Putamen (tissue), 1 donor: ENCODE data around the gene CCL4.
"Not testable (repeated sequence)": the region's sequence is repeated elsewhere in the genome, so short reads cannot be mapped to it uniquely, and the experiment has no call there.

ENCODE experiments used
- DNase-seq: peaks from one replicate; pipeline ENCODE4 v3.0.0-alpha.2; 2016; ENCODE audit warnings: low spot score

CCL4 gene

DNA sequence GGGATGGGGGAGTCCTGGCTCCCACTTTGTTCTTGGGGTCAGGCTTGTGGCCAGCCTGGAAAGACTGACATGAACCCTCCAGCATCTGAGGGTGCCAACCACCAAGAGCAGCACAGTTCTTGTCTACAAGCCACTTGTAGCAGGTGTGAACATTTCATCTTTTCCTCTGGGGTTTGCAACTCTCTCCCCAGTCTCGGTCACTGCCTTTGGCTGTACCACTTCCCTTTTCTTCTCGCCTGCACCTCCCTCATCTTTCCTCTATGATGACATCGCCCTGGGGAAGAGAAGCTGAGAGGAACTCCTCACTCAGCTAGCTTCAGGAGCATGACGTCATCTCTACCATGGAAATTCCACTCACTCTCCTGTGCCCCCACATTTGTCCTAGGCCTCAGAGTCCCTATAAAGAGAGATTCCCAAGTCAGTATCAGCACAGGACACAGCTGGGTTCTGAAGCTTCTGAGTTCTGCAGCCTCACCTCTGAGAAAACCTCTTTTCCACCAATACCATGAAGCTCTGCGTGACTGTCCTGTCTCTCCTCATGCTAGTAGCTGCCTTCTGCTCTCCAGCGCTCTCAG lies at the start of gene CCL4:
Gene CCL4 (plus strand): TSS at position 427 of the 575 bp plus-strand sequence. CDS start 79 bp downstream, at position 506.
- not testable (repeated sequence) for DNase-seq

DNA sequence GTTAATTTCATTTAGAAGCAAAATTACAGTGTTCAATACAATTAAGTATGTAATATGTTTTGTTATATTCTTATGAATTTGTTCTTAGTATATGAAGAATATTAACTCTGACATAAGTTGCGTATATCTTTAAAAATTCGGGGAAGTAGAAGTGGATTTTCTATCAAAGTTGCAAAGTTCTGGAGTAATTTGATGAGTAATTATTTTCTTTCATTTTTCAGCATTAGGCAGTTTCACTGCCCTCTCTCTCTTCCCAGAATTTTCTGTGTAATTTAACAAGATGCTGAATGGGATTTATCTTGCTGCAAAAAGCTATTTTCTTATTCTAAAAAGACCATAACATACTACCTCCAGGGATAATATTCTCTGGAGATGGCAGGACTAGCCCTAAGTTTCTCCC lies 48.5 kb upstream of the CCL4 start:
- DNase-seq, result no peak

DNA sequence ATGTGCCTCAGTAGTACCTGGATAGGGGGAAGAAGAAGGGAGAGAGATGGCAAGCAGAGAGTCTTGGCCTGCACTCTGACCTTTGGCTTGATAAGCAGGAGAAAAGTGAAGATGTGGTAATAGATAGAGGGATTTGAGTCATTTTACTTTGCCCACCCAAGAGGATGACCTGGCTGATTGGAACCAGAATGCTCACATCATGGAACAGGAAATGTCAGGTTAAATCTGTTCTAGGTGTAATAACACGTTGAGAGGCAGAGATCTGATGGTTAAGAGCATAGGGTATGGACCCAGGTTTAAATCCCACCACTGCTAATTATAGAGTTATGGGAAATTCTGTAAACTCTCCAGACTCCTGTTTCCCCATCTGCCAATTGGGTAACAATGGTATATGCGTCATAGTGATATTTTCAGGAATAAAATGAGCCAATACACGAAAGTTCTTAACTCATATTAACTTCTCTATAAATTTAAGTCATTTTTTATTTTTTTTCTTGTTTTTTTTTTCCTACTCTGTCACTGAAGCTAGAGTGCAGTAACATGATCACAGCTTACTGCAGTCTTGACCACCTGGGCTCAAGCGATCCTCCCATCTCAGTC lies 47.6 kb upstream of the CCL4 start:
- DNase-seq, result no peak

DNA sequence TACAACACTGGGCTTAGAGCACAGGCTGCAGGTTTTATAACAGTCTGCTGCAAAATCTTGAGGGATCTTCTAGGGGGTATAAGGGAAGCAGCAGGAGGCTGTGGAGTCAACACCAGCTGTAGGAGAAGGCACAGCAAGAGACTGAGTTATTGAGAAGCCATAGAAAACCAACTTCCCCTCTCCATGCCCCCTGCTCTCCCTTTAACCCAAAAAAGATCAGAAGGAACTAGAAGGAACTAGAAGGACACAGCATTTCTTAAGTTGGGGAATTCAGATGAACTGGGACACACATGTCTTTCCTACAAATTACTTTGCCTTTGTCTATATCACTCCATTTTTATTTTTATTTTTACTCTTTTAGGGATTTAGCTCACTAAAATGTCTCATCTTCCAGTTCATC lies 45.7 kb upstream of the CCL4 start:
- DNase-seq, result no peak

DNA sequence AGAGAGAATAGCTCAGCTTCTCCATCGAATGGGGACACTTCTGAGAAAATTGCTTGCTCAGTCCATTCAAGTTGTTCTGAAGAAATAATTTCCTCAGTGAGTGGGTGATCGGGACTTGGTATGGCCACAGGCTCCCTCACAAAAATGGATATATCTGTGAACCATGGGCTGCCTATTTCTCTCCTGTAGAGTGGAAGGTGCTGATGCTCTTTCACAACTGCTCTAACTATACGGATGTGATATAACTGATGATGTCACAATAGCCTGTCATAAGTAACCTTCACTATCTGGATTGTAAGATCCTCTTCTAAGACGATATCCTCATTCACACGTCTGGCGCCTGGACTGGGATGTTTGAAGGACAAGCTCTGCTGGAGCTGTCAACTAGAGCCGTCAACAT lies 44.2 kb upstream of the CCL4 start:
- no peak for DNase-seq

DNA sequence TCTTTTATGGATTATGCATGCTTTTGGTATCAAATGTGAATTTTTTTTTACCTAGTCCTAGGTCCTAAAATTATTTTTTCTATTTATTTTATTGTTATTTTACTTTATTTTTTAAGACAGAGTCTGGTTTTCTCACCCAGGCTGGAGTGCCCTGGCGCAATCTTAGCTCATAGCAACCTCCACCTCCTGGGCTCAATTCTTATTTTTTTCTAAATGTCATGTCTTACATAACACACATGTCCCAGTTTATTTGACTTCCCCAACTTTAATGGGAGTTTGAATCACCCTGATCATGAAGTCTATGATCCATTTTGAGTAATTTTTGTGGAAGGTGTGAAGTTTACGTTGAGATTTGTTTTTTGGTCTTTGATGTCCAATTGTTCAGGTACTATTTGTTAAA lies 42.8 kb upstream of the CCL4 start:
- no peak for DNase-seq

DNA sequence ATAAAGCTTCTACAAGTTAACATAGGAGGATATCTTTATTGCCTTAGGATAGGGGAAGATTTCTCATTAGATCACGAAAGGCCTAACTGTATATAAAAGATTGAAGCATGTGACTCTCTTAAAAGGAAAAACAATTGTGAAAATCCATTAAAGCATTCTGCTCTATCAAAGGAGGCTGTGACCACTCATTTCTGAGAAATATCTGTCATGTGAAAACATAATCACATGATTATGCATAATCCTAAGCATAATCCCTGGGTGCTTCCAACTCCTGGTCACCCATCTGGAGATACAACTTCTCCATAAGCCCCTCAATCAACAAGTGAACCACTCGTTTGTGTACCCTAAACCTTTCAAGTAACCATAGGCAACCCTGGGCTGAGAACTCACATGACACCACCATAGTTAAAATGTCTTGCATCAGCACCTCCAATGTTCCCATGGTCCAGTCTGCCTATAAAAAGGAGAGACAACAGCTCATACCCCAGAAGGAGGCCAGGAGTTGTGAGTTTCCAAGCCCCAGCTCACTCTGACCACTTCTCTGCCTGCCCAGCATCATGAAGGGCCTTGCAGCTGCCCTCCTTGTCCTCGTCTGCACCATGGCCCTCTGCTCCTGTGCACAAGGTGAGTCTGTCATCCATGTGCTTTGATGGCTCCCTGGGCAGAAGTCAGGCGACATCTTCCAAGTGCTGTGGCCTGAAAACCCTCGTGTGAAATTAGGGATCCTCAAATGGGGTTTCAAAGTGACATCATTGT lies 39.7 kb upstream of the CCL4 start, which contains the start of gene CCL18:
Gene CCL18 (plus strand): TSS at position 487 of the 756 bp plus-strand sequence. CDS start 71 bp downstream, at position 558.
- DNase-seq, result no peak

DNA sequence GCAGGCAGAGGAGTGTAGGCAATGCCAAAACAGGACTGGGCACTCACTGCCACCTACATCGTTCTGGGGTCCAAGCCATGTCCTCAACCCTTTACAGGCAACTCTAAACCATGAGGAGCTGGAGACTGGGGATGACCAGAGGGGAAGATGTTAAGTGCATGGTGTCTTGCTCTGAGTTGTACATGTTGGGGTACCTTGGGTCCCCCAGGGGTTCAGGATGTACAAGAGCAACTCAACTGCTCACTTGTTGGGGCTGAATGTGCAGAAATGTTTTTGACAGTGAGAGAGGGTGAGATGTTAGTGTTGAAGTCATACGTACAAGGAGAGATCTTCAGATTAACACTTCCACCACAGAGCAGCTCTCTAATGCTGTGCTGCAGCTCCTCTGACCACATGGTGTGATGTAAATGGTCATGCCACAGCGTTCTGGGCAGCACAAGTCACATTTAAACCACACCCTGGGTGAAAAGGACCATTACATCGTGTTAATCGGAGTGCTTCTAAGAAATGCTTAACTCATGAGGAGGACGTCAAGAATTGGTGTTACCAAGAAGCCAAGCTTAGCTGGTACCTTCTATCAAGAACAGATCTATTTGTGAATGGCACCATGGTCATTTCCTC lies 37.2 kb upstream of the CCL4 start:
- DNase-seq, result no peak

DNA sequence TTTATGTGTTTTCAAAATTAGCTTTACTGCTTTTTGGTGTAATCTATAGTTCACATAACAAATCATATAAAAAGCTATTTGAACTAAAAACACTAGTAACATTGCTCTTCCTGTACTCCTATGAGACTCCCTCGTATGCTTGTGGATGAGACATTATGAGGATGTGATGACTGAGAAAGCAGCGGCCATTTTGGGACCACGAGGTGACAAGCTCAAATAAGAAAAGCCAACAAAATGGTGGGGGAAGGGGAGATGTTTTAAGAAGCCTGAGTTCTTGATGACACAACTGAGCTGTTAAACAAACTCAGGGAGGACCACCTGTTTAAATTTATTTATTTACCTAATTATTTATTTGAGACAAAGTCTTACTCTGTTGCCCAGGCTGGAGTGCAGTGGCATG lies 35.1 kb upstream of the CCL4 start:
- no peak for DNase-seq

DNA sequence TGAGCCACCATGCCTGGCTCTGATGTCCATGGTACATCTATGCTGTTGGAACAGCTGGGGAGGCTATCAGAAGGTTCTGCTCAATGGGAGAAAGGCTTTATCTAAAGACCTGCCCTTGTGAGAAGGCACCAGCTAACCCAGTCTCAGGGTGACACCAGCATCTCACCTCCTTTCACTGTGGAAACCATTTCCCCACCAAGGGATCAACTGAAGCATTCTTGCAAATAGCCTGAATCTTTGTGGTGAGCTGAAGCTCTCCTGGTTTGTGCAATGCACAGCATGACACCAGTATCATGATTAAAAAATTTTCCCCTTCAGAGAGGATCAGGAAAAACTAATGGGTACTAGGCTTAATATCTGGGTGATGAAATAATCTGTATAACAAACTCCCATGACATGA lies 34.5 kb upstream of the CCL4 start:
- DNase-seq, result no peak

DNA sequence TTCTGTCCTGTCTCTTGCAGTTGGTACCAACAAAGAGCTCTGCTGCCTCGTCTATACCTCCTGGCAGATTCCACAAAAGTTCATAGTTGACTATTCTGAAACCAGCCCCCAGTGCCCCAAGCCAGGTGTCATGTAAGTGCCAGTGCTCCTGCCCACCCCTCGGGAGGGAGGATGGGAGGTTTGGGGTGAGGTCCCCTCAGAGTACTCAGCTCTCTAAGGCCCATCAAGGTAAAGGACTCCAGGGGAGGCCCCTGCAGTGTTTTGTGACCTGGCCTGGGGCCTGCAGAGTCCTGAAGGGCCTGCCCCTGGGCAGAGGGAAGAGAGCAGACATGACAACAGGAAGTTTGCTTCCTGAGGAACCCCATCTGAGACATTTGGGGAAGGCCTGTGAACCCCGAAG lies 33.2 kb upstream of the CCL4 start:
- DNase-seq, result no peak

DNA sequence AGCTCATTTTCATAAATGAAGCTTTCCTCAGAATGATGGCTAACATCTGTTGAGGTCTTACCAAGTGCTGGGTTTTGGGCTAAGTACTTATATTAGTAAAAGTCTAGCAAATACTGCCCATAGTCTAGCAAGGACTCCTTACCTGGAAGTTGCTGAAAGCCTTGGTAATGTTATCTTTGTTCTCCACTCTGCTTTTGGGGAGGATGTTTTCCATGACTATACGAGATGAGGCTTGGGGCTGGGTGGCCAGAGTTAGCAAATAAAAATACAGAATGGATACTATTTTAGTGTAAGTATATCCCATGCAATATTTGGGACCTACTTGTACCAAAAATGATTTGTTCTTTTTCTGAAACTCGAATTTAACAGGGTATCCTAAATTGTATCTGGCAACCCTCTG lies 31.9 kb upstream of the CCL4 start:
- no peak for DNase-seq

DNA sequence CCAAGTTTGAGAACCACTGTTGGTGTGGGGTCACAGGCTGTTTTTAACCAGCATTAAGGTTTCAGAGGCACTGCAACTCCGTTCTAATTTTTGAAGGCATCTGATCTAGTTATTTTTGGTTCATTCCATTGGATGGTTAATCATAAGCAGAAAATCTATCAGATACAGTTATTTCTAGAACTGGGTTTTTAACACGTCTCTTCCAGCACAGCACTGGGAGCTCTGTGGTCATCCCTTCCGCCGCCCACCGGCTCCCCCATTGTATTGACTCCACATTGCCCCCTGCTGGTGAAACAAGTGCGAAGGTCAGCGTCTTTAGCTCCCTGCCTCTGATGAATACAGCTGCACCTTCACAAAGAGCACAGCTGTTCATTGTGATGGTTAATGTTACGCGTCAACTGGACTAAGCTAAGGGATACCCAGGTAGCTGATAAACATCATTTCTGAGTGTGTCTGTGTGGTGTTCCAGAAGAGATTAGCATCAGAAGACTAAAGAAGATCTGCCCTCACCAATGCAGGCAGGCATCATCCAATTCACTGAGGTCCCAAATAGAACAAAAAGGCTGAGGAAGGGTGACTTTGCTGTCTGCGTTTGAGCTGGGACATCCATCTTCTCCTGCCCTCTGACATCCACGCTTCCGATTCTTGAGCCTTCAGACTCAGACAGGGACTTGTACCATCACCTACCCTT lies 31.1 kb upstream of the CCL4 start:
- peak; percentile 12 for DNase-seq

DNA sequence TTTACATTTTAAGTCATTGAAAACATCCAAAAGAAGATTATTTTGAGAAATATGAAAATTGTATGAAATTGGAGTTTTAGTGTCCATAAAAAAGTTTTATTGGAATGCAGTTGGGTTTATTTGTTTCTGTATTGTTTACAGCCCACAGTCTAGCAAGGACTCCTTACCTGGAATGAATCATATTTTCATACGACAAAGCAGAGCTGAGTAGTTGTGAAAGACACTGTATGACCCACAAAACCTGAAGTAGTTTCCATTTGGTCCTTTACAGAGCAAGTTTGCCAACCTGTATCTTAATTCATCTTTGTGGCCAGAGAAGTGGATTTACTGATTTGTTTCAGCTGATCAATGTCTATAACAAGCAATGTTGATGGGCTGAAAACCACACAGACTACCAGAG lies 29.3 kb upstream of the CCL4 start:
- no peak for DNase-seq

DNA sequence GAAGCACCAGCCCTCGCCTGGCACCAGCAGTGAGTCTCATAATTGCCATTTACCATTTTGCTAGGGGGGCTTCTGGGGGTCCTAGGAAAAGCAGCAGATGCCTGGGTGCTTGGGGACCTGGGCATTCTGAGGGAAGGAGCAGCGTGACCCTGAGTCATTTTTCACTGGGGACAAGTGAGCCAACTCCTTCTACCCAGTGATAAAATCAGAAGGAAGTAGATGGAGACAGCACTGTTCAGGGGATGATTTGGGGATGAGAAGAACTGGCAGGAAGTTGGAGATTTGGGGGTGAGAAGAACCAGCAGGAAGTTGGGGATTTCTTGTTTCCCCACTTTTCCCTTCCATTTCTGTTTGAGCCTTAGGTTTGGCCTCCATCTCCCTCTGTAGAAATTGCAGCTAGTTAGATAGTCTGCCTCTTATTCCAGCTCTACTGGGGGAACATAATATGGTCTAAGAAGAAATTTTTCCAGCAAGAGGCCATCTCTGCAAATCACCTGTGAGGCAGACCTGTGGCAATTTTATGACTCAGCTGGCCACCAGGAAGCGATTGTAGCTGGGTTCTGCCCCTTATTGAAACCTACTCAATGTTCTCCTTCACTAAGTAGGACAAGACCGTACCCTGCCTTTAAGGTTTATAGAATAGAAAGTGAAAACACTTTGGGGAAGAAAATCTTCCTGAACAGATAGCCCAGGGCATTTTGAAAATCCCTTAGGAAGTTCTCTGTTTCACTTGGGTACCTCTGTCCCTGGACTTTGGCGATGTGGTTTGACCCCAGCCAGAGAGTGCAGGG lies 21.8 kb upstream of the CCL4 start:
- not testable (repeated sequence) for DNase-seq

DNA sequence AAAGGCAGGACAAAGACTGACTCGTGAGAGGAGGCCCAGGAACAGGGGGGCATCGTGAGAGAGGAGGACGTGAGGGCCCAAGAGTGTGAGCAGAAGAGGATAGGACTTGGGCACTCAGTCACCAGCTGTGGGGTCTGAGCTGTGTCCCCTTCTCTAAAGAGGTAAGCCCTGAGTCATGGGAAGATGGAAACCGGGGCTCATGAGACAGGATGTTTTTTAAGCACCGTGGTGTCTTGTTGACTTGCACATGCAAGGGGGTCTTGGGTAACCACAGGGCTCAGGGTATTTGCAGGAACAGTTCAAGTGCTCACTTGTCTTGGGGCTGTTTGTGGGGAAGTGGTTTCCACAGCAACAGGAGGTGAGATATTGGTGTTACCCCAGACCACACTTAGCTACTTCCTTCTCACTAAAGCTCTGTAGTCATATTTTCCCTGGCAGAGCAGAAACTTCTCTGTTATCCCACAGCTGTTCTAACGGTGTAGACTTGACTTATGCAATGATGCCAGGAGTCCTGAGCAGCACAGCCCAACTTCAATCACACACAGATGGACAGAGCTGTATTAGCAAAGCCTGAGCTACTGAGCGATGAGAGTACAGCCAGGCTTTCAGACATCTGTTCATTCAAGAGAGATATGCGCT lies 21.0 kb upstream of the CCL4 start:
- not testable (repeated sequence) for DNase-seq

DNA sequence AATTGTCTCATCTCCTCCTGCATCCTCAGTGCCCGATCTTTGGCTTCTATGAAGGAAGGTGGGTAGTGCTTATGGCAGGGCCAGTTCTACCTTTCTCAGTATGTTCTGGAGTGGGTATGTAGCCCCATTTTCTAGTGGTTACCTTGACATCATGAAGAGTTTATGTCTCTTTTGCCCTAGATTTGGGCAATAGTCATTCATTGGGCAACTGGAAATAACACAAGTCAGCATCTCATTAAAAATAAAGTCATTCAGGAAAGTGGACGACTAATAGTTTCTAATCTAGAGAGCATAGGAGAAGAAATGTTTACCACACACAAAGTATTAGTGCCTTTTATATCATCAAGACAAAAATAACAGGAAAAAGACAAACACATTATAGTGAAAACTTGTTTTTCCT lies 19.9 kb upstream of the CCL4 start:
- DNase-seq, result not testable (repeated sequence)

DNA sequence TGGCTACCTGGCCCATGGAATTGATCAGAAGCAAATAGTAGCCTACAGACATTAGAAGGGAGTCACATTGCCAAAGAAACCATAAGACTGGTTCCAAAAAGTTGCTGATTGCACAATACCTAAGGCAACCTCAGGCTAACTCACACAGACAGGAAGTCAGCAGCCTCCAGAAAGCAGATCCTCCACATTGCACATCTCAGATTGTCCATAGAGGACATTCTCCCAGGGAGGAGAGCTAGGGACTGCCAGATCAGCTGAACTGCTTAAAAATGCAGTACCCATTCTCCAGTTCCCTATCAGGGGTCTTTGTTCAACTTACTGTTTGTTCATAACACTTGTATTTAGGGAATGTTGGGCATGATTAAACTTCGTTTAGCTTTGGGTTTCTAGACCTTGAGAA lies 17.9 kb upstream of the CCL4 start:
- no peak for DNase-seq

DNA sequence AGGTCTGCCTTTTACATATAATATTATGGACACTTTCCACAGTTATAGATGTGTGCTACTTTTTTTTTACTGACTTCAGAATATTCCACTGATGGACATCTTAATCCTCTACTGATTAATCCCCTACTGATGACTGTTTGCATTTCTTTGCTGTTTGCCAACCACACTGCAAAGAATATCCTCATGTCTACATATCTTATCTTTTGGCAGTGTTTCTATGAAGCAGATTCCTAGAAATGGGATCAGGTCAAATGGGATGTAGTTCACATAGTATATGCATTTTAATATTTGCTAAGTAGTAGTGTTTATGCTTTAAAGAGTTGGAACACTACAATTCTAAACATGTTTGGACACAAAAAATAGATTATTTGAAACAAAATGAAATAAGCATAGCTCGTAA lies 16.8 kb upstream of the CCL4 start:
- DNase-seq, result no peak

DNA sequence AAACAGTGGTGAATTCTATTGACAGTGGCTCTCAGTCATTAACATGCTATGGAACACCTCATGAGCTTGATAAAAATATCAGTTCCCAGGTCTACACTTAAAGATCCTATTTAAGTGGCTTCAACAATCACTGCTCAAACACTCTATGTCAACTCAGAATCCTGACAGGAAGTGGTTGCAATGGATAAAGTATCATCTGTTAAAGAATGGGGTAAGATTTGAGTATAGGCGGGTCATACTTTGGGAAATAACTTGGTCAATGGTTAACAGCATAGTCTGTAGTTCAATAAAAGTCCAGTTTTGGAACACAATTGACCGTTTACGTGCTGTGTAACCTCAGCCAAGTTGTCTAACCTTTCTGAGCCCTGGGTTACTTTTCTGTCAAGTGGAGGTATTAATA lies 16.2 kb upstream of the CCL4 start:
- not testable (repeated sequence) for DNase-seq
